ENCODE measurements around the gene FXR2. TPM values are rescaled to one million over a fixed set of nuclear protein-coding genes. Genes with fewer than 3 reads are reported as not detected.

Gene FXR2
- total and polyA plus RNA-seq, 10 of the 15 experiments (the other 5 are each of a cell fraction or from before 2014, with no cell fraction given) = 1.6 to 33.3 (median 22.0) TPM

DNA sequence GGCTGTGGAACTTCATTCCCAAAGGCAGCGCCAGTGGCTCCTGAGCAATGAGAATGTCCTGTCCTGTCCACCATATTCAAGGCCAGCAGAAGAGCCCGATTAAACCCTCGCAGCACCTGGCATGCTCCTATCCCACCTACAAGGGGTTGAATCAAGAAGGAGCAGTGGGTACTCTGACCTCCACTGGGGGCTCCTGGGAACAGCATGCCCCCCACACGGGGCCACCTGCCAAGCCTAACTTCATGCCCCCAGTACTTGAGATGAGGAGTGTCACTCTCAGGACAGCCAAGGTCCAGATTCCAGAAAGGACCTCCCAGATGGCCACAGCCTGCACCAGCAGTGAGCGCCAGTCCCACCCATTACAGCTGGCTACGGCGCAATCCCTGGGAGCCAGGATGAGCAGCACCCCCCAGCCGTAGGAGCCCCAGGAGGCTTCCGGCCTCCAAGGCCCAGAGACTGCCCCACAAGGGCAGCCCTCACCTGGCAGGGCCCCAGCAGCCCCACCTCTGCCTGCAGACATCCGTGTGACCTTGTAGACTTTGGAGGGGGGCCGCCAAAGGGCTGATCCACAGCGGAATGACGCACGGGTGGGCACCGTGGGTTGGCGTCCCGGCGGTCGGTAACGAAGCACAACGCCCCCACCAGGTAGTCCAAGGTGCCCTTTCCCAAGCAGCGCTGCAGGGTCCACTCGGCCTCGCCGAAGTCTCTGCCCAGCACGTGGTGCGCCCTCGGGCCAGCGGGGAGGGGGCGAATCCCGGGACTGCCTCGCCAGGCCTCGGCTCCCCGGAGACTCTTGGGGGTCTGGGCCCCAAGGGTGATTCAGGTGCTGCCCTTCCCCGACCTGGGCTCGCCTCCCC, 32.1 kb downstream of the FXR2 start (continued):
- no peak for TF ChIP-seq PRDM15 (CRISPR knock-in tag; IDR thresholded peaks at IDR 0.05)
- TF ChIP-seq, protein P1, sequence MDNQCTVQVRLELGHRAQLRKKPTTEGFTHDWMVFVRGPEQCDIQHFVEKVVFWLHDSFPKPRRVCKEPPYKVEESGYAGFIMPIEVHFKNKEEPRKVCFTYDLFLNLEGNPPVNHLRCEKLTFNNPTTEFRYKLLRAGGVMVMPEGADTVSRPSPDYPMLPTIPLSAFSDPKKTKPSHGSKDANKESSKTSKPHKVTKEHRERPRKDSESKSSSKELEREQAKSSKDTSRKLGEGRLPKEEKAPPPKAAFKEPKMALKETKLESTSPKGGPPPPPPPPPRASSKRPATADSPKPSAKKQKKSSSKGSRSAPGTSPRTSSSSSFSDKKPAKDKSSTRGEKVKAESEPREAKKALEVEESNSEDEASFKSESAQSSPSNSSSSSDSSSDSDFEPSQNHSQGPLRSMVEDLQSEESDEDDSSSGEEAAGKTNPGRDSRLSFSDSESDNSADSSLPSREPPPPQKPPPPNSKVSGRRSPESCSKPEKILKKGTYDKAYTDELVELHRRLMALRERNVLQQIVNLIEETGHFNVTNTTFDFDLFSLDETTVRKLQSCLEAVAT (IDR thresholded peaks at IDR 0.05) = 0 out of 2 replicates have a peak, but pooled peaks have one; percentile 8
- TF ChIP-seq KDM1A (IDR thresholded peaks at IDR 0.05; ENCODE audit: borderline replicate concordance) = no peak
- TF ChIP-seq RELA (IDR thresholded peaks at IDR 0.05; ENCODE audit: borderline replicate concordance, partially characterized antibody) = no peak
- no peak for TF ChIP-seq SUPT20H (IDR thresholded peaks at IDR 0.05; ENCODE audit: borderline replicate concordance, control insufficient read depth, low read depth, low read length)
- no peak for TF ChIP-seq PBX3 (IDR thresholded peaks at IDR 0.05; ENCODE audit: insufficient replicate concordance, low read depth, low read length)
- TF ChIP-seq POLR2A (IDR thresholded peaks at IDR 0.05; ENCODE audit: low read depth, low read length) = peak; percentile 19; the same call in 1 of the 2 replicates
